NK-92 (cell line): ENCODE results near the gene DDA1.

Experiments
- DNase-seq: peaks from one replicate; lab custom pipeline; 2025; ENCODE audit not compliant: unreplicated experiment; lab: John Stamatoyannopoulos, UW

Gene DDA1

DNA sequence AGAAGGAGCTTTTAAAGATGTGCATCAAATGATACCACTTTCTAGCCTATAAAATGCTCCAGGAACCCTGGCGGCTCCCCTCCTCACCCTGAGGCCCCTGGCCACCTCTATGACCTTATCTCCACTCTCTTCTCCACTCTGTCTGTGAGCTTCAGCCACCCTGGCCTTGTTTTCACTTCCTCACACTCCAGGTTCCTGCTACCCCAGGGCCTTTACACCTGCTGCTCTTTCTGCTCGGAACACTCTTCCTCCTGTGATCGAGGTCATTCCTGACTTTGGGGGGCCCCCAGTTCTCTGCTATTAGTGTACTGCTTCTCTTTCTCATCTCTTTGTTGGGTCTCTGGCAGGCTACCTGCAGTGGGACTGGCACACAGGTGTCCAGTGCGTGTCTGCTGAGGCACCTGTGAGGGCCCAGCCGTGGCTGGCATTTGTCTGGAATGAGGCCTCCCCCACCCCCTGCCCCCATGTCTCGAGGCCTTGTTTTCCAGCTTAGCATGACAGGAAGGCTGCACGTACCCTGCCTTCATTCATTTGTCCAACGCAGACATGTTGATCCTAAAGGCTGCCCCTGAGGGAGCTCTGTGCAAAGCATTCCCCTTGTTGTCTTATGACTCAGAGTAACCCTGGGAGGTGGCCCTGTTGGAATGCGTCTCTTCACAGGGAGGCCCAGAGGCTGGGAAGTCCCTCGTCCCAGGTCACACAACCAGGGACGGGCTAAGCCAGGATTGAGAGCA lies 2.3 kb downstream of the DDA1 start:
- no peak for DNase-seq

DNA sequence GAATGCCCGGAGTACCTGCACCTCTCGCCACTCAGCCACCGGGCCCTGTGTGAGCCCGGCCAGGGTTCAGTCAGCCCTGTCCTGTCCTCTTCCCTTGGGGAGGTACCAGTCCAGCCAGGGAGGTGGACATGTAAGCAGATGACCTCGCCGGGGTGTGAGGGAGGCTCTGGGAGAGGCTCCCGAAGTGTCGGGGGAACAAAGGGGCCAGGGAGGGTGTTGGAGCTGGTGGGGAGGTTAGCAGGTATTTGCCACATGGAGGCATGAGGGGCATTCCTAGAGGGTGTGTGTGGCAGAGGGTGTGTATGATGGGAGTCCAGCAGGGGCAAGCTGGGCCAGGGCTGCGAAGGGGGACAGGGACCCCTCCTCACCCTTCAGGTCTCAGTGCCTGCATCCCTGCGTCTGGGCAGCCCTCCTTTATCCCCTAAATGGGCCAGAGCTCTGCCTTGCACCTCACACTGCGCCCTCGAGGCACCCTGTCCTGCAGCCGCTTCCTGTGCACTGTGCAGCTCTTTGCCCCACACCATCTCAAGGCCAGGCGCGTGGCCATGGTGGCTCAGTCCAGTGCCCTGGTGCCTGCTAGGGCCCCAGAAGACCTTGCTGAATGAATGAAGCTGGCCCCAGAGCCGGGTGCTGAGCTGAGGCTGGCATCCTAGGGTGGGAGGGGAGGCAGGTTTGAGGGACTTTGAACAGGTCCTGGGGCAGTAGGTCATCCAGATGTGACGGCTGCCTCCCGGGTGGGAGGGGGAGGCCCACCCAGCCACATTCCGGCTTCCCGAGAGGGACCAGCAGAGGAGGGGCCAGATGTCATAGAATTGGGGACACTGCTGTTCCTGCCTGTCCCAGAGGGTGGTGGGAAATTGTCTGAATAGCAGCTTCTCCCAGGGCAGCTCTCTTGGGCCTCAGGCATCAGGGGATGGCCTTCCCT lies 3.1 kb downstream of the DDA1 start:
- DNase-seq: no peak

DNA sequence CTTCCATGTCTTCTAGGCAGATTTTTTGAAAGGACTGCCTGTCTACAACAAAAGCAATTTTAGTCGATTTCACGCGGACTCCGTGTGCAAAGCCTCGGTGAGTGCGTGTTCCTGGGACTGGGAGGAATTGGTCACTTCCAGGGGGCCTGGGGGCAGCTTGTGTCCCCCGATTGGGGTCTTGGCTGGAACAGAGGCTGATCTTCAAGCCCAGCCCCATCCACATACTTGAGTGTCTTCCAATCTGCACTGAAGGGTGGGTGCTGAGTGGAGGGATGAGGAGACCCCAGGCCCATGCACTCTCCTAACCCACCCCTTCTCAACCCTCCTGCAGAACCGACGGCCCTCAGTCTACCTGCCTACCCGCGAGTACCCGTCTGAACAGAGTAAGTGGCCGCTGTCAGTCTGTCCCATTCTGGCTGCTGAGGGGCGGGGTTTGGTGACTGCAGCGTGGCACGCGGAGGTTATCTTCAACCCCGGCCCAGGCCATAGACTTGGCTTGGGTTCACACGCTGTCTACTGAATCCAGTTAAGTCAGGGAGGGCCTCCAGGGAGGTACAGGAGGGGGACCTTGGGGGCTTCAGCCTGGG lies 4.7 kb downstream of the DDA1 start:
- no peak for DNase-seq

DNA sequence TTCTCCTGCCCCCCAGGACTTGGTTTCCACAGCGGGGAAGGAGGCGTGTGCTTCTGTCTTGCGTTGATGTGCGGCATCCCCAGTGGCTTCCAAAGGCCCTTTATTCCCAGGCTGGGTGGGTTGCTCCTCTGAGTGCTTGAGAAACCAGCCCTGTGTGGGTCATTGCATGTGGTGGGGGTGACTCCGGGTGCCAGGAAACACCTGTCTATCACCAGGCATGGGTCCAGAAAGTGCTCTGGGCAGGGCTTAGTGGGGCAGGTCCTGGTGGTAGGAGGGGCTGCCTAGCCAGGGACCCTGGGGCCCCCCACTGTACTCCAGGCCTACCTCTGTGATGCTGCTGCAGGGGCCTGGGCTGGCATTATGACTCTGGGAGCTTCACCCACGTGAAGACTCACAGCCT lies 9.6 kb downstream of the DDA1 start:
- no peak for DNase-seq

DNA sequence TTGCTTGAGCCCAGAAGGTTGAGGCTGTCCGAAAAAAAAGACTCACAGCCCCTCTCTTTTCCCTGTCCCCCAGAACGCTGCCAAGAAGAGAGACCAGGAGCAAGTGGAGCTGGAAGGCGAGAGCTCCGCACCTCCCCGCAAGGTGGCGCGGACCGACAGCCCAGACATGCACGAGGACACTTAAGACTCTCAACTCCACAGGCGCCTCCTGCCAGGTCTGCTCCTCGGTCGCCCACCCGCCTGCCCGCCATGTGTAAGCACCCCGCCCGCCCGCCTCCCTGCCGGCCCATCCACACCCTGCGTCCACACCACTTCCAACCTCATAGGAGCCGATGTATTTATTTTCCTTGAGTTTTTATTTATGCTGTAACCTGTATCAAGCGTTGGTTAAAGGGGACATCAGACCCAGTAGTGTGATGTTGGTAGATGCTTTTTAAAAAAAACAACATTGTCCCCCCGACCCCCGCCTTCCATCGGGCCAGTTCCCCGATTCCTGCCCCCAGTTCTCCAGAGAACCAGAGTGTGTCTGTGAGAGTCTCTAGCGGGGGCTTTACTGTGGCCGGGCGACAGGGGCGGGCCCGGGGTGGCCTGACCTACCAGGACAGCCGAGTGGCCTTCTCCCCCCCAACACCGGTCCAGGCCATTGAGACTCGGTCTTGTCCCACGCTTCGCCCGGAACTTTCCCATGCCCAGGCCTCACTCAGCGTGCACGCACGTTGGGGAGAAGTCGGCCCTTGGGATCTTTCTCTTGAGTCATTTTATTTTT lies 10.3 kb downstream of the DDA1 start:
- no peak for DNase-seq

GRCh38 chr19:17320435-17320834 lies 11.1 kb downstream of the DDA1 start:
- DNase-seq: no peak

DNA sequence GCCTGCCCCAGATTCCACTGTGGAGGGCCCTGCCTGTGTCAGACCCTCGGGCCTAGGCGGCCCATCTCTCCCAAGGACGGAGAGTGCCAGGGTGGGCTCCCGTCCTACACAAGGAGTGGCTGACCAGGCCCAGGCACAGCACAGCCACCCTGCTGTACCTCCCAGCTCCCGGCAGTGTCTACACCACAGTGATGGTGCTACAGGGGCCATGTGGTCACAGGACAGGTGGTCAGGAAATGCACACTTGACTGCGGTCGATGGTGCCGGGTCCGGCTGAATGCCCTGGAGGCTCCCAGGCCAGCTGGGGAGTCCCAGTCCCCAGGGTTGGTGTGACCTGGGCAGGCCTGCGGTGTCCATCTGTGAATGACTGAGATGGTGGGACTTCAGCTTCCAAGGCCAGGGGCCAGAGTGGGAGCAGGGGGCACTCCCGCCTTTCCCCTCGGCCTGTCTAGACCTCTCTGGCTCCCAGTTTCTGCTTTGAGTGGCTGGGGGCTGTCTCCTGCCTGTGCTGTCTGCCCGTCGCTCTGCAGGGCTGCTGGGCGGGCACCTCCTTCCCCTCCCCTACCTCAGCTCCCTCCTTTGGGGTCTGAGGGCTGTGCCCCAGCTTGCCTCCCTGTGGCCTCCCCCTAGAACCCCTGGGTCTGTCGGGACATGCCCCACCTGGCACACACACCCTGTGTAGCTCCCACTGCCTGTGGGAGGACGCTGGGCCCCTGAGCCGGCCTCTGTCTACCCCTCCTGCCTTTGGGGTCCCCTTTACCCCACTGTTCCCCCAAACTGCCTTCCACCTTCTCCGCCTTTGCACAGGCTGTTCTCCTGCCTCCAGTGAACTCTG lies 12.5 kb downstream of the DDA1 start:
- no peak for DNase-seq

DNA sequence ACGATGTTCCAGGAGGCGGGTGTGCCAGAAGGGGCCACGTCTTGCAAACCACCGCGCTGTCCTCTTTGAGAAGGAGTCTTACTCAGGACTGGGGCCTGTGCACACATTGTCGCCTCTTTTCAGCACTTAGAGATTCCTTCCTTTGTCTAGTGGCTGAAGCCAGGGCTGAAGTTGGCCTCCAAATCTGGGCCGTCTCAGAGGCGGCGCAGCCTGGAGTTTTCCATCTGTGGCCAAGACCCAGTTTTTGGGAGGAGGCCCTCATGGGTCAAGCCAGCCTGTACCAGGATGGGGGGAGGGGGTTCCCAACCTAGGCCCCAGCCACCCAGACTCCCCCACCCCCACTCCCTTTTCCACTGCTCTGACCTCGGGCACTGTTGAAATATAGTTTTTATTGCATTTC lies 13.5 kb downstream of the DDA1 start:
- no peak for DNase-seq

- DNase-seq: no peak
Observed at GRCh38 chr19:17323300-17323963, 14.1 kb downstream of the DDA1 start.

- no peak for DNase-seq
Observed at GRCh38 chr19:17323964-17324332, 14.6 kb downstream of the DDA1 start.

- DNase-seq: no peak
Observed at GRCh38 chr19:17324357-17325114, 15.2 kb downstream of the DDA1 start.

GRCh38 chr19:17325133-17325532 lies 15.8 kb downstream of the DDA1 start:
- no peak for DNase-seq

GRCh38 chr19:17325881-17326594 lies 16.7 kb downstream of the DDA1 start:
- no peak for DNase-seq

DNA sequence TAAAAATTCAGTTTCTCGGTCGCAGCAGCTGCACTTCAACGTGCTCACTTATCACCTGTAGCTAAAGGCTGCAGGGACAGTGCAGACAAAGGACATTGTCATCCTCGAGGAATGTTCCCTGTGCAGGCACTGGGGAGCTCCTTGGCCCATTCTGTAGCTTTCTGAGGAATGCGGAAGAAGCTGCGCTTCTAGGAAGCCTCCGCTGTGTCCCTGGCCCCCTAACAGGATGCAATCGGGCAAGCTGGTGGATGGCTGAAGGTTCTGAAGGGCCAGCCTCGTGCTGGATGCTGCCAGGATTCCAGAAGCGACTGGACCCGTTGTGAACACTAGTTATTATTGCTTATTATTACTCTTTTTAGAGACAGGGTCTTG lies 17.2 kb downstream of the DDA1 start:
- DNase-seq: no peak

DNA sequence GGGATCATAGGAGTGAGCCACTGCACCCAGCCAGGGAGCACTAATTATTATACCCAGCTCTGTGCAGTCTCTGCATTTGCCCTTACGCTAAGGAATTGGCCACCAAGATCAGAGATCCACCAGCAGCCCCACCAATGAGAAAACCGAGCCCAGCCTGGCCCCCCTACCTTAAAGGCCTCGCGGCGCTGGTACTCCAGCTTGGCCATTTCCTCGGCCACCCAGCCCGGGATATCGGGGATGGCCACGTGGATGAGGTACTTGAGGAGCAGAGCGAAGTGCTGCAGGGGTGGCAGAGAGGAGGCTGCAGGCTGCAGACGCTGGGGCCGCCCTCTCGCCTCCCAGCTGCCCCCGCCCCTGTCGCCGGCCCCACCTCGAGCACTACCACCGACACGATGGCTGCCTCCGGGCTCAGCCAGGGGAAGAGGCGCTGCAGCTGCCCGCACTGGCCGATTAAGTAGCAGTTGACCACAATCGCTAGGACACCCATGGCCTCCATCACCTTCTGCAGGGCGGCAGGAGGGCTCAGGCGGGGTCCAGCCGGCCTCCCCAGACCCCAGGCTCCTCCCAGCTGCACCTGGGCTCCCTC lies 17.8 kb downstream of the DDA1 start:
- DNase-seq: no peak

DNA sequence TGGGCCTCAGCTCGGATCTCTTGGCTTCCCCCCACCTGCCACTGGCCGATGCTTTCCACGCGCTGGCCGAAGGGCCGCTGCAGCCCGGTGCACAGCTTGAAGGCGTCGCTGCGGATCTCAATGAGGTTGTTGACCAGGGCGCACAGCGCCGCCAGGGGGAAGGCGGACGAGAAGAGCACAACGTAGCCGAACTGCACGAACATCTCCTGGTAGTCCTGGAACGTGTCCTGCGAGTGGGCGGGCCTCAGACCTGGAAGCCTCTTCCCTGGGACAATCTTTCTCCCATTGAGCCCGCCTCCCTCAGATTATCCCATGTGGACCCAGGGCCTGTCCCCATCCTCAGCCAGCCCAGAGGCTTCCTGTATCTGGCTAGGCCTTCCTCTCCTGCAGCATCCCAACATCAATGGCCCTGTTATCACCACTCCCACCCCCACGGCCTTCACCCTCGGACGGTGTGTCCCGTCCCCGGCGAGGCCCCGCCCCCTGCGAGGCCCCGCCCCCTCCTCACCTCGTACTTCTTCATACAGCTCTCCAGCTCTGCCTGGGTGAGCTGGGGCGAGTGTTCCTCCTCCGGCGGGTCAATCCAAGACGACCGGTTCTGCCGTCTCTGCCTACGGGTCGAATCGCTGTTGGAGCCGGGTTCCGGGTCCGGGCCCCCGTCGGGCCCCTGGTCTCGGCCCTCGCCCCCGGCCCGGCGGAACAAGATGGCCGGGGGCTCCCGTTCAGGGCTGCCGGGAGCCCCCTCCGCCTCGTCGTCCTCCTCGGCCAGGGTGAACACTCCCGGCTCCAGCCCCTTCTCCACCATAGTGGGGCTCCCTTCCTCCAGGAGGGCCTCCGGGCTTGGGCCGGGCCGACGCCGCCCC lies 18.5 kb downstream of the DDA1 start:
- DNase-seq: no peak
